ENCODE data around the gene TCF3. TPM values are rescaled to one million over a fixed set of nuclear protein-coding genes. Genes with fewer than 3 reads are reported as not detected.

Gene TCF3
- total and polyA plus RNA-seq, 2 of the 8 experiments (the other 6 are each of a cell fraction or from before 2014, with no cell fraction given): 241 to 348 TPM

DNA sequence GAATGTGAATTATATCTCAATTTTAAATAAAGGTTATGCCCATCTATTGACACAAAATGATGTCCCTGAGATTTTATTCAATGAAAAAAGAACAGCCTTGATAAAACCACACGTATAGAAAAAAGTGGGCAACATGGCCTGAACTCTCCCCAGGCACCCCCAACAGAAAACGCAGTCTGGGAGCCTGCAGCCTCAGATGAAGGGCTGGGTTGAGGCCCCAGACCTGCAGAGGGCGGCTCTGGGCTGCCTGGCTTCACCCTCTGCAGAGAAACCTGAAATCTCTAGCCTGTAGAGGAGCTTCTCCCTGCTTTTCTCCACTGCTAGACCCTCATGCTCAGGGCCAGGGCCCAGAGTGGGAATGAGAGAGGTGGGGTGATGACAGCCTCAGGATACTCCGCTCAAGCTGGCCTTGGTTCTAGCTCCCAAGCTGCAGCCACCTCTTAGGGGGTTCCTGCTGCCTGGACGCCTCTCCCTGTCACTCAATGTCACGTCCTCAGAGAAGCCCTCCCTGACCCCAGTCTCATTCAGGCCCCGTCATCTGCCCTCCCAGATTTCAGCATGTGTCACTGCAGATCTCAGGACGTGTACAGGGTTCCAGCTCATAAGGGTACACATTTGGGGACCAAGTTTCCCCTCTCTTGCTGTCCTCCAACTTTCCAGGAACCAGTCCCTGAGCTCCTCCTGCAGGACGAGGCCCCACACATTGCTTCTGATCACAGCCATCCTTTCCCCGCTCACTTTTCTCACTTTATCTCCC lies 61.6 kb downstream of the TCF3 start (continued):
- TF ChIP-seq CTCF (IDR thresholded peaks at IDR 0.05; ENCODE audit: control extremely low read depth in 1 of 3, insufficient read depth in 1 of 3, low read depth in 1 of 3, low read length in 3 of 3): peak; percentile 25 to 49 (median 27); a peak in 3 of 4 replicates

Measured in H1 (cell line).